Fibroblast of pulmonary artery (primary cell): Measurements from ENCODE around the gene WDR35.

Source experiments
- DNase-seq: peaks from one replicate; pipeline ENCODE4 v3.0.0-alpha.2; 2010; ENCODE audit warnings: low read depth
- H3K4me3 ChIP-seq: replicated peaks from 2 replicates; pipeline ENCODE4 v1.5.1; 2011; ENCODE audit warnings: low read depth, mild to moderate bottlenecking, control low read depth, low read length, moderate library complexity
- TF ChIP-seq, protein P1 (sequence below): IDR thresholded peaks from 2 replicates; pipeline ENCODE4 v1.5.1; 2011; ENCODE audit warnings: mild to moderate bottlenecking, control low read depth, low read length, inconsistent platforms; ENCODE audit errors: missing control alignments

The WDR35 gene

DNA sequence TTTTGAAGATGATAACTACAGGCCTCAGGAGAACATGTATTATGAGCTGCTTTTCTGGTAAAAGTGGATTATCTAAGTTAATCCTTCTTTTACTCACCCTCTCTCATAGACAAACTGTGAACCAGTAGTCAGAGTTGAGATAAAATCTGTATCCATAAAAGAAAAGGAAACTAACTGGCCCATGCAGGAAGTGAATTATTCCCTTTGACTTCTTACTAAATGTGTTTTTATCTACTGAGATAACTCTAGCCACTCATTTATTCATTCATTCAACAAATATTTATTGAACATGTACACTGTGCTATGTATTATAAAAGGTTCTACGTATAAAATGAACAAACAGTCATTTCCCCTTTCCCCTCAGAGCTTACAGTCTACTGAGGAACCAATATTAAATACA is 10.0 kb downstream of the WDR35 start:
- peak; percentile 21 for DNase-seq
- H3K4me3 ChIP-seq, result no peak overlapping the region
- TF ChIP-seq, protein P1, sequence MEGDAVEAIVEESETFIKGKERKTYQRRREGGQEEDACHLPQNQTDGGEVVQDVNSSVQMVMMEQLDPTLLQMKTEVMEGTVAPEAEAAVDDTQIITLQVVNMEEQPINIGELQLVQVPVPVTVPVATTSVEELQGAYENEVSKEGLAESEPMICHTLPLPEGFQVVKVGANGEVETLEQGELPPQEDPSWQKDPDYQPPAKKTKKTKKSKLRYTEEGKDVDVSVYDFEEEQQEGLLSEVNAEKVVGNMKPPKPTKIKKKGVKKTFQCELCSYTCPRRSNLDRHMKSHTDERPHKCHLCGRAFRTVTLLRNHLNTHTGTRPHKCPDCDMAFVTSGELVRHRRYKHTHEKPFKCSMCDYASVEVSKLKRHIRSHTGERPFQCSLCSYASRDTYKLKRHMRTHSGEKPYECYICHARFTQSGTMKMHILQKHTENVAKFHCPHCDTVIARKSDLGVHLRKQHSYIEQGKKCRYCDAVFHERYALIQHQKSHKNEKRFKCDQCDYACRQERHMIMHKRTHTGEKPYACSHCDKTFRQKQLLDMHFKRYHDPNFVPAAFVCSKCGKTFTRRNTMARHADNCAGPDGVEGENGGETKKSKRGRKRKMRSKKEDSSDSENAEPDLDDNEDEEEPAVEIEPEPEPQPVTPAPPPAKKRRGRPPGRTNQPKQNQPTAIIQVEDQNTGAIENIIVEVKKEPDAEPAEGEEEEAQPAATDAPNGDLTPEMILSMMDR, result no peak

DNA sequence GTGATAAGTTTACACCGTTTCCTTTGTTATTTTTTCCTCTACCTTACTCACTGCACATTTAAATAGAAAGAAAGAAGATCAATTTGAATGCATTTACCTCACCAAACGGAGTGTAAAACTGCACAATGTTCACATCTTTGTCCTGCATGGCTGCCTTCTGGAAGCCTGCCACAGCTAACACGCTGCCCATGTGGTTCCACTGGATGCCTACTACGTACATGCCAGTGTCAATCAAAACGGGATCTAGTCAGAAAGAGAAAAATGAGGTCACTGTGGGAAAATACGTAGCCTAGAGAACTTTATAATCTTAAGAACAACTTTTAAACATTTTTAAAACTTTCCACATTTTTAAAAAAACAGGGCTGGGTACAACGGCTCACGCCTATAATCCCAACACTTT is 16.4 kb downstream of the WDR35 start:
- no peak overlapping the region for H3K4me3 ChIP-seq
- DNase-seq, result no peak
- TF ChIP-seq, protein P1, result no peak

DNA sequence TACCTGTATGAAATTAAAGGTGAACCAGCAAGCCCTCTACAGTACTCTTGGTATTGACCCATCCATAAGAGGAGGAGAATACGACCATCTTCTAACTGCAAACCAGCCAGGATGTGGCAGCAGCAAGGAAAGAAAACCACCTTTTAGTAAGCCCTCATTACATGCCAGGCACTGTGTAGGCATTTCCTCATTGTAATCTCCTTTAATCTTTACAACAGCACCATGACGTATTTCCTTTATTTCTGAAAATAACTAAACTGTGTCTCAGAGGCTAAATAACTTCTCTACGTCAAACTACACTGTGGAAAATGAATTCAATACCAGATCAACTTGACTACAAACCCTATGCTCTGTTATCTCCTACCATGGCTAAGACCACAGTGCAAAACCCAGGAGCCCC is 18.2 kb downstream of the WDR35 start:
- H3K4me3 ChIP-seq, result no peak overlapping the region
- DNase-seq, result peak; percentile 55
- TF ChIP-seq, protein P1, result no peak

DNA sequence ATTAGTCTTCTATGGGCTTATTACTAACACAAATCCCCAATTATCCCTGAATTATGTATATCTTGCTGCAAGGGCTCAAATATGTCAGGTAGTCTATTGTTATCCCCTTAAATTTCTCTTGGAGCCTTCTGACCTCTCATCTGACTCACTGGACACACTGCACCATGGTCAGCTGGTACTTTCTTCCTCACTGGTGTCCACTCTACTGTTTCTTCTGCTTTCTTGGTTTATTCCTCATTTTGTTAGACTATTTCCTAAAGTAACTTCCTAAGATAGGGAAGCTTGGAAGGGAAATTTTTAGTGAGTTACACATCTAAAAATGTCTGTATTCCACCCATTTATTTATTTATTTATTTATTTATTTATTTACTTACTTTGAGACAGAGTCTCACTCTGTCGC is 26.5 kb downstream of the WDR35 start:
- DNase-seq, result no peak
- TF ChIP-seq, protein P1, result no peak
- H3K4me3 ChIP-seq, result no peak overlapping the region

DNA sequence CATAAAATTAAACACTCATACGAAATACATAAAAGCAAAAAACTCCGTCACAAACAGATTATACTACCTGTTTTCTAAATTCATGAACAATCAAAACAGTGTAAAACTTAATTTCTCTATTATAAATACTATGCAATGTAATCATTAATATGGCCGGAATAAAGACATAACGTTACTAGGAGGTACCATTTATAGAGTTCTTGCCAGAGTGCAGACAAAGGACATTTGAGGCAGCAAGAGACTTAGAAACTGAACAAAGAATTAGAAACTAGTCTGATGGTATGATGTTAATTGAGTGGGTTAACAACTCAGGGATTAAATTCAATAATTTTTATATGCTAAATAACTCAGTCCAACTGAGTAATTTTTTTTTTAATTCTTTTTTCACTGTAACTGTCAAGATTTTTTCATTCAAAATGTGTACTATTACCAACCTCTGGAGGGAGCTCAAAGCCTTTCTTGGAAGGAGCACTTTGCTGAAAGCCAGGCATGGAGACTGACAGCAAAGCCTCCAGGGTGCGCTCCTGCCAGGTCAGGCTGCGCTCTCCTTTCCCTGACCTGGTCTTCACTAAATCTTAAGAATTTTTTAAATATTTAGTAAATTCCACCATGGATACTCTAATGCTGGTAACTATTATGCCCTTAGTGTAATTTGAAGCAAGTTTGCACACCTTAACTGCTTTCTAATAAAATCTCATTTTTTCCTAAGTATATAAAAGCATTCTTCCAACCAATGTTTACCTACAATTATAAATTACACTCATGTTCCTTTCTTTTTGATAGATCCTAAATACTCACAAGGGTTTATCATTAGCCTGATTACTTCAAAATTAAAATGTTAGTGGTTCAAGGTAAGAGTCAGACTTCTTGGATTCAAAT is 34.1 kb downstream of the WDR35 start:
- TF ChIP-seq, protein P1, result peak; percentile 90
- no peak overlapping the region for H3K4me3 ChIP-seq
- DNase-seq, result peak; percentile 85

DNA sequence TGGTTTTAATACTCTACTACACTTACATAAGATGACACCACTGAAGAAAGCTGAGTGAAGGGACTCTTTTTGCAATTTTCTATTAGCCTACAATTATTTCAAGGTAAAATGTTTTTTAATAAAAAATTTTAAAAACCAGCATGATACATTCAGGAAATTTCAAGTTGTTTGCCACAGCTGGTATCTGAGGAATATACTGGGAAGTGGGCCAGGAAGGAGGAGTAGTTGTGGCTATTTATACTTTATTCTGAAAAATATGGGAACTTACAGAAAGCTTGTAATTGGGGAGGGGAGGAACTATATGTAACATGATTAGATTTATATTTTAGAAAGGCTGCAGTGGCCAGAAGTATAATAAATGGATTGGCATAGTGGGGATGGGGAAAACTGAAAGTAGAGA is 40.8 kb downstream of the WDR35 start:
- peak; percentile 68 for DNase-seq
- no peak overlapping the region for H3K4me3 ChIP-seq
- TF ChIP-seq, protein P1, result no peak
